Hepatocyte (in vitro differentiated cells): ENCODE data around the gene PCDHB13.

Experiments used
- CTCF ChIP-seq: fragments of 200-600 bp; sonication (generic); IDR thresholded peaks from 2 replicates; pipeline ENCODE4 v1.5.1; 2016; ENCODE audit warnings: antibody characterized with exemption, mild to moderate bottlenecking; ENCODE audit not compliant: poor library complexity
- EZH2 ChIP-seq: fragments of 200-600 bp; sonication (generic); IDR thresholded peaks from 2 replicates; pipeline ENCODE4 v1.6.1; 2016; ENCODE audit warnings: antibody characterized with exemption, mild to moderate bottlenecking, borderline replicate concordance
- EZH2phosphoT487 ChIP-seq: fragments of 200-600 bp; sonication (generic); IDR thresholded peaks from one replicate; pipeline ENCODE4 v1.6.1; 2018; ENCODE audit warnings: antibody characterized with exemption, mild to moderate bottlenecking, low read depth, moderate library complexity; ENCODE audit not compliant: unreplicated experiment, severe bottlenecking

GRCh38 chr5:141236516-141237313 lies 23.0 kb downstream of the PCDHB13 start:
- TF ChIP-seq CTCF (no peak), EZH2 (no peak), EZH2phosphoT487 (no peak)
